GM19328 (cell line): ENCODE data around the gene PREP.

Source experiments
- ATAC-seq: cut with Tn5 transposase; IDR thresholded peaks from one replicate; pipeline ENCODE4 v1.9.1; 2021; ENCODE audit warnings: mild to moderate bottlenecking, moderate library complexity; ENCODE audit not compliant: unreplicated experiment

The PREP gene

GRCh38 chr6:105398859-105399258 is 4.0 kb downstream of the PREP start:
- ATAC-seq: no peak

GRCh38 chr6:105397987-105398386 is 4.9 kb downstream of the PREP start:
- no peak for ATAC-seq

- ATAC-seq: no peak
These were observed 11.2 kb downstream of the PREP start for GRCh38 chr6:105391705-105392104.

- no peak for ATAC-seq
These were observed 13.3 kb downstream of the PREP start for GRCh38 chr6:105389543-105389942.

GRCh38 chr6:105388392-105388791 is 14.5 kb downstream of the PREP start:
- ATAC-seq: no peak

- ATAC-seq: no peak
These were observed 18.9 kb downstream of the PREP start for GRCh38 chr6:105384004-105384403.

- no peak for ATAC-seq
These were observed 19.9 kb downstream of the PREP start for GRCh38 chr6:105382958-105383357.

- no peak for ATAC-seq
These were observed 20.4 kb downstream of the PREP start for GRCh38 chr6:105382496-105382895.

- ATAC-seq: no peak
These were observed 22.2 kb downstream of the PREP start for GRCh38 chr6:105380634-105381033.

GRCh38 chr6:105375797-105376196 is 27.1 kb downstream of the PREP start:
- no peak for ATAC-seq

GRCh38 chr6:105374010-105374420 is 28.9 kb downstream of the PREP start:
- no peak for ATAC-seq

- no peak for ATAC-seq
These were observed 29.4 kb downstream of the PREP start for GRCh38 chr6:105373481-105373880.

GRCh38 chr6:105372849-105373182 is 30.1 kb downstream of the PREP start:
- no peak for ATAC-seq

GRCh38 chr6:105372142-105372848 is 30.6 kb downstream of the PREP start:
- no peak for ATAC-seq

GRCh38 chr6:105370351-105370750 is 32.5 kb downstream of the PREP start:
- no peak for ATAC-seq

GRCh38 chr6:105369145-105369544 is 33.7 kb downstream of the PREP start:
- no peak for ATAC-seq

- no peak for ATAC-seq
These were observed 38.6 kb downstream of the PREP start for GRCh38 chr6:105364243-105364642.

GRCh38 chr6:105363100-105363754 is 39.7 kb downstream of the PREP start:
- ATAC-seq: no peak

GRCh38 chr6:105359419-105360370 is 43.2 kb downstream of the PREP start:
- no peak for ATAC-seq

GRCh38 chr6:105357165-105357564 is 45.7 kb downstream of the PREP start:
- ATAC-seq: no peak

GRCh38 chr6:105352037-105352617 is 50.8 kb downstream of the PREP start:
- ATAC-seq: no peak
